Neuronal stem cell (in vitro differentiated cells): ENCODE data around the gene SOX5.

Experiments
- DNase-seq: peaks from one replicate; pipeline ENCODE4 v3.0.0-alpha.2; 2013; ENCODE audit warnings: low spot score
- H2AFZ ChIP-seq: one replicate; pipeline ENCODE4 v1.6.1; 2013; ENCODE audit warnings: mild to moderate bottlenecking, low read length, inconsistent platforms
- H2AK5ac ChIP-seq: 2 replicates; pipeline ENCODE4 v1.6.1; 2013; ENCODE audit warnings: low read depth, mild to moderate bottlenecking, inconsistent platforms, low read length, moderate library complexity, mixed read lengths
- H2BK120ac ChIP-seq: 2 replicates; pipeline ENCODE4 v1.6.1; 2013; ENCODE audit warnings: low read depth, mild to moderate bottlenecking, inconsistent platforms, low read length, moderate library complexity, mixed read lengths
- H2BK12ac ChIP-seq: one replicate; pipeline ENCODE4 v1.6.1; 2013; ENCODE audit warnings: low read length, inconsistent platforms
- H2BK15ac ChIP-seq: 2 replicates; pipeline ENCODE4 v1.6.1; 2013; ENCODE audit warnings: mild to moderate bottlenecking, low read length, inconsistent platforms, mixed read lengths
- H2BK5ac ChIP-seq: one replicate; pipeline ENCODE4 v1.6.1; 2013; ENCODE audit warnings: inconsistent platforms, mild to moderate bottlenecking, low read length, moderate library complexity
- H3K14ac ChIP-seq: one replicate; pipeline ENCODE4 v1.6.1; 2013; ENCODE audit warnings: low read length, inconsistent platforms
- H3K18ac ChIP-seq: 2 replicates; pipeline ENCODE4 v1.6.1; 2013; ENCODE audit warnings: low read length, inconsistent platforms
- H3K23ac ChIP-seq: 2 replicates; pipeline ENCODE4 v1.6.1; 2013; ENCODE audit warnings: low read depth, mild to moderate bottlenecking, mixed read lengths, low read length, inconsistent platforms; ENCODE audit not compliant: poor library complexity
- H3K27ac ChIP-seq: replicated peaks from 3 replicates; pipeline ENCODE4 v1.5.1; 2013; ENCODE audit warnings: low read length, inconsistent platforms
- H3K27me3 ChIP-seq, 3 experiments: 2 replicates each; pipeline ENCODE4 v1.6.1; 2013; ENCODE audit warnings: low read length in 3 of 3, mild to moderate bottlenecking in 2 of 3, inconsistent platforms in 1 of 3, low read depth in 1 of 3, mixed read lengths in 1 of 3, moderate library complexity in 1 of 3; ENCODE audit not compliant: control insufficient read depth in 3 of 3, insufficient read depth in 3 of 3
- H3K36me3 ChIP-seq, 2 donors: replicated peaks in 1 of 2; 2 replicates each; pipeline ENCODE4 v1.6.1; 2013; ENCODE audit warnings: low read length in 2 of 2; ENCODE audit not compliant: control insufficient read depth in 2 of 2, insufficient read depth in 2 of 2
- H3K4ac ChIP-seq: 2 replicates; pipeline ENCODE4 v1.6.1; 2013; ENCODE audit warnings: inconsistent platforms, mild to moderate bottlenecking, low read length, moderate library complexity
- H3K4me1 ChIP-seq, 2 donors: 1 replicate in 1 of 2; 2 replicates in 1 of 2; pipeline ENCODE4 v1.6.1; 2013; ENCODE audit warnings: low read length in 2 of 2, low read depth in 1 of 2; ENCODE audit not compliant: control insufficient read depth in 2 of 2, insufficient read depth in 1 of 2
- H3K4me2 ChIP-seq: one replicate; pipeline ENCODE4 v1.6.1; 2013; ENCODE audit warnings: mild to moderate bottlenecking, low read length, inconsistent platforms; ENCODE audit not compliant: insufficient read depth, poor library complexity, severe bottlenecking
- H3K4me3 ChIP-seq, 2 donors: 2 replicates each; pipeline ENCODE4 v1.5.1; 2013; ENCODE audit warnings: low read length in 2 of 2, mild to moderate bottlenecking in 2 of 2, inconsistent platforms in 1 of 2, moderate library complexity in 1 of 2
- H3K79me1 ChIP-seq: one replicate; pipeline ENCODE4 v1.6.1; 2013; ENCODE audit warnings: low read depth, mild to moderate bottlenecking, inconsistent platforms, low read length, moderate library complexity
- H3K9ac ChIP-seq: one replicate; pipeline ENCODE4 v1.6.1; 2013; ENCODE audit warnings: mild to moderate bottlenecking, low read depth, low read length, inconsistent platforms; ENCODE audit not compliant: poor library complexity
- H3K9me3 ChIP-seq, 2 donors: replicated peaks in 1 of 2; 2 replicates each; pipeline versions ENCODE3 to v1.6.1; 2013; ENCODE audit warnings: low read length in 2 of 2, mild to moderate bottlenecking in 2 of 2, inconsistent platforms in 1 of 2, low read depth in 1 of 2, mixed read lengths in 1 of 2, moderate library complexity in 1 of 2; ENCODE audit not compliant: control insufficient read depth in 2 of 2, insufficient read depth in 1 of 2
- H4K8ac ChIP-seq: one replicate; pipeline ENCODE4 v1.6.1; 2013; ENCODE audit warnings: low read depth, mild to moderate bottlenecking, inconsistent platforms, low read length, moderate library complexity
- H4K91ac ChIP-seq: one replicate; pipeline ENCODE4 v1.6.1; 2013; ENCODE audit warnings: low read length, low read depth, mild to moderate bottlenecking, inconsistent platforms; ENCODE audit not compliant: poor library complexity
- WGBS, 2 donors: extraction: QIAGEN DNeasy Blood & Tissue Kit; methylation state at CpG; one replicate each; pipeline ENCODE4 v1.1.7; 2013; ENCODE audit warnings: missing lambda C conversion rate in 2 of 2, mixed read lengths in 1 of 2; ENCODE audit not compliant: insufficient read length in 2 of 2, insufficient replicate concordance in 1 of 2; ENCODE audit errors: extremely low coverage in 2 of 2; 5-methylcytosine and 5-hydroxymethylcytosine counted together

SOX5 gene

GRCh38 chr12:23686095-23686494 lies 263.4 kb downstream of the SOX5 start:
- H2BK15ac ChIP-seq: no peak overlapping the region
- H3K4ac ChIP-seq: no peak overlapping the region
- H2BK5ac ChIP-seq: no peak overlapping the region
- H3K9ac ChIP-seq: no peak overlapping the region
- H3K4me3 ChIP-seq: no peak overlapping the region
- no peak overlapping the region for H2AFZ ChIP-seq
- H4K91ac ChIP-seq: no peak overlapping the region
- H3K4me2 ChIP-seq: no peak overlapping the region
- no peak overlapping the region for H3K18ac ChIP-seq
- no peak overlapping the region for H3K14ac ChIP-seq
- H2BK12ac ChIP-seq: no peak overlapping the region
- no peak overlapping the region for H3K23ac ChIP-seq
- no peak overlapping the region for H4K8ac ChIP-seq
- no peak for DNase-seq
- peaks cover 0 to 4% of the 10 kb centered on the region in 2 donors for H3K9me3 ChIP-seq
- H3K27ac ChIP-seq: no peak overlapping the region
- no peak overlapping the region for H2AK5ac ChIP-seq
- no peak overlapping the region for H2BK120ac ChIP-seq
- H3K79me1 ChIP-seq: no peaks in the 10 kb centered on the region
- no peaks in the 10 kb centered on the region for H3K27me3 ChIP-seq
- H3K4me1 ChIP-seq: peaks cover 0 to 1% of the 10 kb centered on the region in 2 donors
- H3K36me3 ChIP-seq: no peaks in the 10 kb centered on the region

- H4K8ac ChIP-seq: no peak overlapping the region
- no peak overlapping the region for H3K4me2 ChIP-seq
Measured at GRCh38 chr12:23684121-23684520, 265.3 kb downstream of the SOX5 start.

GRCh38 chr12:23681237-23681636 lies 268.2 kb downstream of the SOX5 start:
- Histone ChIP-seq H3K14ac (no peak overlapping the region), H2BK120ac (no peak overlapping the region), H3K27me3 (no peaks in the 10 kb centered on the region), H2BK5ac (no peak overlapping the region), H3K23ac (no peak overlapping the region), H3K4me1 (peaks cover 0 to 4% of the 10 kb centered on the region in 2 donors), H3K9ac (no peak overlapping the region), H3K36me3 (no peaks in the 10 kb centered on the region), H3K9me3 (peaks cover 0 to 8% of the 10 kb centered on the region in 2 donors), H3K4me2 (no peak overlapping the region), H4K8ac (no peak overlapping the region), H3K4me3 (no peak overlapping the region), H3K79me1 (no peaks in the 10 kb centered on the region), H2BK15ac (no peak overlapping the region), H4K91ac (no peak overlapping the region), H3K4ac (no peak overlapping the region), H3K18ac (no peak overlapping the region), H2AK5ac (no peak overlapping the region), H2AFZ (no peak overlapping the region), H2BK12ac (no peak overlapping the region), H3K27ac (no peak overlapping the region)
- DNase-seq: no peak

More at GRCh38 chr12:23684121-23684520, 265.3 kb downstream of the SOX5 start:
- no peak for DNase-seq
- Histone ChIP-seq H3K9ac (no peak overlapping the region), H4K91ac (no peak overlapping the region), H3K4me1 (peaks cover 0 to 1% of the 10 kb centered on the region in 2 donors), H3K36me3 (no peaks in the 10 kb centered on the region), H2AFZ (no peak overlapping the region), H3K27me3 (no peaks in the 10 kb centered on the region), H3K23ac (no peak overlapping the region), H3K18ac (no peak overlapping the region), H3K27ac (no peak overlapping the region), H2BK15ac (no peak overlapping the region), H2BK5ac (no peak overlapping the region), H2AK5ac (no peak overlapping the region), H3K4ac (no peak overlapping the region), H3K4me3 (no peak overlapping the region), H2BK120ac (no peak overlapping the region), H3K14ac (no peak overlapping the region), H3K9me3 (peaks cover 0 to 8% of the 10 kb centered on the region in 2 donors), H2BK12ac (no peak overlapping the region), H3K79me1 (no peaks in the 10 kb centered on the region)
- WGBS, 2 donors: no CpG with 5 or more reads among the region's 1 CpG

GRCh38 chr12:23674064-23674463 lies 275.4 kb downstream of the SOX5 start:
- Histone ChIP-seq H3K18ac (no peak overlapping the region), H3K27ac (no peak overlapping the region), H2BK15ac (no peak overlapping the region), H3K79me1 (no peaks in the 10 kb centered on the region), H2BK5ac (no peak overlapping the region), H2AK5ac (no peak overlapping the region), H2BK120ac (no peak overlapping the region), H3K27me3 (no peaks in the 10 kb centered on the region), H4K91ac (no peak overlapping the region), H2BK12ac (no peak overlapping the region), H3K23ac (no peak overlapping the region), H2AFZ (no peak overlapping the region), H4K8ac (no peak overlapping the region), H3K4me2 (no peak overlapping the region), H3K36me3 (no peaks in the 10 kb centered on the region), H3K14ac (no peak overlapping the region), H3K4me1 (peaks cover 9 to 15% of the 10 kb centered on the region in 2 donors), H3K9ac (no peak overlapping the region), H3K4me3 (no peak overlapping the region), H3K4ac (no peak overlapping the region), H3K9me3 (no peaks in the 10 kb centered on the region)
- WGBS, 2 donors: no CpG with 5 or more reads among the region's 7 CpGs
- no peak for DNase-seq
